ENCODE data around the gene APELA.

GRCh38 chr4:164828955-164829354, 48.0 kb upstream of the APELA start:
- TF ChIP-seq CTCF (IDR thresholded peaks at IDR 0.05; ENCODE audit: insufficient read depth, low read length), result no peak
- TF ChIP-seq POLR2AphosphoS5 (IDR thresholded peaks at IDR 0.05; ENCODE audit: low read depth), result no peak
- no peak for TF ChIP-seq GABPA (IDR thresholded peaks at IDR 0.05; ENCODE audit: low read depth)
- TF ChIP-seq REST (IDR thresholded peaks at IDR 0.05; ENCODE audit: insufficient replicate concordance, low read depth), result no peak

Measured in HL-60 (cell line).